ENCODE measurements around the gene CT45A9.
"Not testable (repeated sequence)": the region's sequence is repeated elsewhere in the genome, so short reads cannot be mapped to it uniquely, and the experiment has no call there.

Gene CT45A9

GRCh38 chrX:135871712-135872111 is at the start of gene CT45A9:
Gene CT45A9 (minus strand): TSS chrX:135871812. CDS start chrX:135868061, 3,751 bp downstream.
- DNase-seq, result not testable (repeated sequence)

GRCh38 chrX:135920516-135920915 is 48.9 kb upstream of the CT45A9 start:
- not testable (repeated sequence) for DNase-seq

DNA sequence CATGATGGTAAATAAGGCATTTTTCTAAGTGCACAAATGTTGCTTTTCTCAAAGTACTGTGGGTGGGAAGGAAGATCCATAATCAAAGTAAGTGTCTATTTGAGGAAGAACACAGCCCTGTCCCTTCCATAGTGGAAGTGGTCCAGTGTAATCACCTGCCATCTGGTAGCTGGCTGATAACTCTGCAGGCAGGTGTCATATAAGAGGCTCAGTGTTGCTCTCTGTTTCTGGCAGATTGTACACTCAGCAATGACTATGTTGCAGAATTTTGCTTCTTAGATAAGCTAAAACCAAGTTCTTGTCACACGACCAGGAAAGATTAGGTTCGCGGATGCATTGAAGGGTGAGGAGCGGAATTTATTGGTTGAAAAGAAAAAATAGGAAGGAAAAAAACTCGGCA is 42.8 kb upstream of the CT45A9 start:
- DNase-seq, result peak; percentile 5

DNA sequence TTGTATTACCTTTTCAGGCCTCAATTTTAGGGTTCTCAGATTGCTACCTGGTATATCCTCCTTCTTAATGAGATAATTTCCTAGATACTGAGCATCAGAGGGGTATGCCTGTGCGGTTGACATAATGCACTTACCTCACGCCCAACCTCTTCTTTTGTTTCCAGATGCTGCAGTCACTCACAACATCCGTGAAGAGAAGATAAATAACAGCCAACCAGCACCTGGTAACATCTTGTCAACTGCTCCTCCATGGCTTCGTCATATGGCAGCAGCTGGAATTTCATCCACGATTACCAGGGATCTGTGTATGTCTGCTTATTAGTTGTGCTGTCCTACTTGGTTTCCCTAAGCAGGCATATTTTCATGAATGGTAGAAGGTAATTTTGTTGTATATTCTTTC is 38.6 kb upstream of the CT45A9 start:
- DNase-seq, result no peak

DNA sequence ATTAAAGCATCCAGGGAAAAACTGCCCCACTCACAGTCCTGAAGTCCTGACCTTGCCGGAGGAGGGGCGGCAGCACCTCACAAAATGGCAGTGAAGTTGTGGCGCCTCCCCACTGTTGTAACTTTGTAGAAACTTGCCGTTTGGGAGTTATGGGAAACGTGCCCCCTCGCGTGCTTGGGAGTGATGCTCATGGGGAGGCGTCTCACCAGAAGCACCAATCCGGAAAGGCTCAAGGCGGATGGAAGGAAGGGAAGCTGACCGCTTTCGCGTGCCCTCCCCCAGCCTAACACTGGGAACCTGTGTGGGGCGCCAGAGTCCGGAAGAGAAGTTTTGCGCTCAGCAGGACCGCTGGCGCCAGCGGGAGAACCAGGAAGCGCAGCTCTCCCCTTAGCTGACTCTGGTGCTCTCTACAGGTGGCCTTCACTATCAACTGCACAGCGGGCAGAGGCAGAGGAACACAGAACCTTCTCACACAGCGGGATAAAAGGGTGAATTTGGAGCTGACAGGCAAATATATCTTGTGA is 21.7 kb upstream of the CT45A9 start, which contains the start of the genes CT45A10 and SAGE1:
Gene CT45A10 (minus strand): TSS at position 151 of the 524 bp plus-strand sequence. CDS start 8,100 bp downstream, outside the sequence.
Gene SAGE1 (plus strand): TSS at position 423 of the 524 bp plus-strand sequence. CDS start 2,527 bp downstream, outside the sequence.
- DNase-seq, result no peak

DNA sequence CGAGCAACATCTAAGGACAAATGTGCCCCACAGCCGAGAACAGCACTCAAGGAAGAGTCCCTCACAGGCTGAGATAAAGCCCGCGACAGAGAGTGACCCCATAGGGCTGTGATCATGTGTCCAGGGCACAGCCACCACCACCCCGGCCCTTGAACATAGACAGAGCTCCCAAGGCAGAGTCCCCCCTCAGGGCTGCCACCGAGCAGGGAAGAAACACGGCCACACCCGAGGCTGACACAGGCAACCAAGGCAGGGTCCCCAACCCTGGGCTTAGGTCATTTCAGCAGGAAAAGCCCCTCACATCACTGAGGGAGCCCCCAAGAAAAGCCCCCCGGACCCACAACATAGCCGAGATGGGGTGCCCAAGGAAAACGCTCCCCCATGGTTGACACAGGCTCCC is 21.2 kb upstream of the CT45A9 start:
- no peak for DNase-seq

GRCh38 chrX:135890087-135890585 is 18.5 kb upstream of the CT45A9 start:
- no peak for DNase-seq

DNA sequence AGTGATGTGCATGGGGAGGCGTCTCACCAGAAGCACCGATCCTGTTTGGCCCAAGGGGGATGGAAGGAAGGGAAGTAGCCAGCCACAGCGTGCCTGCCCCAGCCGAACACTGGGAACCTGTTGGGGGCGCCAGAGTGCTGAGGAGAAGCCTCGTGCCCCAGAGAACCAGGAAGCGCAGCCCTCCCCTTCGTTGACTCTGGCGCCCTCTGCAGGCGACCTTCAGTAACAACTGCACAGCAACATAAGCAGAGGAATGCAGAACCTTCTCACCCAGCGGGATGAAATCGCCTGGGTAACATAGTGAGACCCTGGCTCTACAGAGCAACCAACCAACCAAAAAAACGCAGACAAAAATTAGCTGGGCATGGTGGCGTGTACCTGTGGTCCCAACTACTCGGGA is 17.4 kb upstream of the CT45A9 start:
- peak; percentile 30 for DNase-seq

- not testable (repeated sequence) for DNase-seq
Observed at GRCh38 chrX:135888230-135888629, 16.6 kb upstream of the CT45A9 start.

- peak; percentile 9 for DNase-seq
Observed at GRCh38 chrX:135882741-135883140, 11.1 kb upstream of the CT45A9 start.

- not testable (repeated sequence) for DNase-seq
Observed at GRCh38 chrX:135854438-135854837, 17.2 kb downstream of the CT45A9 start, which contains the start of gene CT45A8. Gene CT45A8 (minus strand): TSS chrX:135854538. CDS start chrX:135850783, 3,755 bp downstream.

GRCh38 chrX:135837180-135837579 is 34.4 kb downstream of the CT45A9 start, which contains the start of gene CT45A7:
Gene CT45A7 (minus strand): TSS chrX:135837280. CDS start chrX:135833533, 3,747 bp downstream.
- not testable (repeated sequence) for DNase-seq

- not testable (repeated sequence) for DNase-seq
Observed at GRCh38 chrX:135819912-135820311, 51.7 kb downstream of the CT45A9 start, which contains the start of gene CT45A2. Gene CT45A2 (minus strand): TSS chrX:135820012. CDS start chrX:135816265, 3,747 bp downstream.

Data from hematopoietic multipotent progenitor cell treated with erythropoietin and hydrocortisone succinate and interleukin-3 and kit ligand, for 4 days (in vitro differentiated cells).